ENCODE results near the gene CPNE1.

The CPNE1 gene

DNA sequence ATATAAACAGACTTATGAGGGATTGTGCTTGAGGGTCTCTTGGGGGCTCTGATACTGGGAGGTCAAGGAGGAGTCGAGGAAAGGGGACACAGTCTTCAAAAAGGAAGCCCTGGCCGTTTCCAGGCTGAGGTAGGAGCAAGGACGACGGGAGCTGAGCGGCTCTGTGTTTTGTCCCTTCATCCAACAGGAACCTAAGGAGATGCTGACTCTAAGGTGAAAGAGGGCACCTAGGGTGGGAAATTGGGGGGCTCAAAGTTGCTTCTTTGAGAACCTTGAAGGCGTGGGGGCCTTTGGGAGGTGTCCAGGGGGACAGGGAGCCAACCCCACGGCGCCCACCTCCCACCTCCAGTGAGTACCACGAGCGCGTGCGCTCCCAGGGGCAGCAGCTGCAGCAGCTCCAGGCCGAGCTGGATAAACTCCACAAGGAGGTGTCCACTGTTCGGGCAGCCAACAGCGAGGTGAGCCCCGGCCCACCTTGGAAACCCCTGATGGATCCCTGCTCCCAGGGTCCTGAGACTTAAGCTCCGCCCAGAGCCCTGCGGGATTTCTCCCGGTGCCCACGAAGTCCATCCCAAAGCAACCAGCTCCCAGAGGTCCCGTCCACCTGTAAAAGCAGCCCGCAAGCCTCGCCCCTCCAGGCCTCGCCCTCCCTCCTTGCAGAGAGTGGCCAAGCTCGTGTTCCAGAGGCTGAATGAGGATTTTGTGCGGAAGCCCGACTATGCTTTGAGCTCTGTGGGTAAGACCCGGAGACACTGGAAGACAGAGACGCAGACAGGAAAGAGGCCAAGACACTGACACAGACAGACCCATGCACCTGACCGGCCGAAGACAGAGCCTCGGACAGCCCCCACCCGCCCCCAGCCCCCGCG is 46.2 kb downstream of the CPNE1 start:
- DNase-seq: no peak

DNA sequence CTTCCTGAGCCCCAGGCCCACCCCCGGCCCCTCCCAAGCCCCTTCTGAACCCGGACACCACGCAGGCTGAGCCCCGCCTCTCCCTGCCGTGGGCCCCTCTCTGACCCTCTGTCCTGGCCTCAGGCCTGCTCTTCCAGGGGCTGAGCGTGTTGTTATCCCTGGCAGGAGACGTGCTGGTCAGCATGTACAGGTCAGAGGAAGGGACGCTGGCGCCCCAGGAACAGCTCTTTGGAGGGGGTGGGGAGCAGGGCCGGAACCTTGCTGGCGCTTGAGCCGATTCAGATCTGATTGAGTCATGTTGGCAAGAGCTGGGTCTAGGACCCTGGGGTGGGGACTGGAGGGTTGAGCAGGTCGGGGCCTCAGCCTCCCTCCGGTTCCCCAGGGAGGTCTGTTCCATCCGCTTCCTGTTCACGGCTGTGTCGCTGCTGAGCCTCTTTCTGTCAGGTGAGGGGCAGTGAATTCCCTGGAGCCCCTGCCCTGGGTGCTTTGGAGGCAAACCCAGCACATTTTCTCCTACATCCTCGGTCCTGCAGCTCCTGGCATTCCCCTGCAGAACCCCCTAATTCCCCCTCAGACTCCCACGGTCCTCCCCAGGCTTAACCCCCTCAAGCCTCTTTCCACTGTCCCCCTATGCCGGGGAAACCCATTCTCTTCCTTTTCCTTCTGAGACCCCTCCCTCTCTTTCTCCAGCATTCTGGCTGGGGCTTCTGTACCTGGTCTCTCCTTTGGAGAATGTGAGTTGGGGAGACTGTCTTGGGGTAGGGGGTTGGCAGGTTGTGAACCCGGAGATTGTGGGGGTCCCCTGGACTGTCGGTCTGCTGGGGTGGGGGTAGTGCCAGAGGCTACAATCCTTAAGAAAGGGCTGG is 47.1 kb downstream of the CPNE1 start:
- peak; percentile 45 for DNase-seq

- peak; percentile 97 for DNase-seq
These were observed 48.0 kb downstream of the CPNE1 start for GRCh38 chr20:35616465-35617396.

DNA sequence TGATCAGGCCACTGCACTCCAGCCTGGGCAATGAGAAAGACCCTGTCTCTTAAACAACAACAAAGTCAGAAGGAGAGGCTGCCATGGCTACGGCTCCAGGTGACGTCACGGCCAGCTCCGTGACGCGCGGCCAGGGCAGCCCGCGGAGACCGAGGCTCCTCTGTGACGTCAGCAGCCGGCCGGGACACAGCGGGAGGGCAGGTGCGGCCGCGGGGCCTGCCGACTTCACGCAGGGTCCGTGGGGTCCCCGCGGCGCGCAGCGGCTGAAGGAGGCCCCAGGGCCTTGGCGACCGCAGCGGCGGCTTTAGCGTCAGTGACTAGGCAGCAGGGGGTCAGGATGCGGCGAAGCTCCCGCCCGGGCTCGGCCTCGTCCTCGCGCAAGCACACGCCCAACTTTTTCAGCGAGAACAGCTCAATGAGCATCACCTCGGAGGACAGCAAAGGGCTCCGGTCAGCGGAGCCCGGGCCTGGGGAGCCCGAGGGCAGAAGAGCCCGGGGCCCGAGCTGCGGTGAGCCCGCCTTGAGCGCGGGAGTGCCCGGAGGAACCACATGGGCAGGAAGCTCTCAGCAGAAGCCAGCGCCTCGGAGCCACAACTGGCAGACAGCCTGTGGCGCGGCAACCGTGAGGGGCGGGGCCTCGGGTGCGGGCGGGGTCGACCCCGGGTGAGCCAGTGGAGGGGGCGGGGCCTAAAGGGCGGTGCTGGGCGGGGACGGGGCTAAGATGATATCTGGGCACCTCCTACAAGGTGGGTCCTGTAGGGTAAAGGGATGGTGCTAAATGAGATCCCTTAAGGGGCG is 48.8 kb downstream of the CPNE1 start, which contains the start of gene SPAG4:
SPAG4 (plus strand) TSS at position 163 of the 798 bp plus-strand sequence; CDS start at position 338, 175 bp downstream.
- DNase-seq: no peak

- no peak for DNase-seq
These were observed 53.2 kb downstream of the CPNE1 start for GRCh38 chr20:35611482-35611881.

GRCh38 chr20:35610833-35611427 is 53.8 kb downstream of the CPNE1 start:
- no peak for DNase-seq

GRCh38 chr20:35607003-35607735 is 57.5 kb downstream of the CPNE1 start:
- DNase-seq: no peak

GRCh38 chr20:35606127-35606526 is 58.6 kb downstream of the CPNE1 start:
- no peak for DNase-seq

DNA sequence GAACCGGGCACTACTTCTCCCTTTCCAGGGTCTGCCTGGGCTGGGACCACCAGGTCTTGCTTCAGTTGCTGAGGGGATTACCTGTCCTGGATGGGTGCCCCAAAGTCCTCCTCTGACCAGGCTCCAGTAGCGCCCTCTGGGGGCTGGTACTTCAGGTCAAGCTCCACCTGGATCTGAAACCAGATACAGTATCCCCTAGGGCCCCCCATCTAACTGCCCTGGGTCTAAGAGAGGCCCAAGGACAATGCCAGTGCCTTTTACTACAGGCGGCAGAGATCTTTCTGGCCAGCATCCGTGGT is 60.3 kb downstream of the CPNE1 start:
- DNase-seq: no peak

DNA sequence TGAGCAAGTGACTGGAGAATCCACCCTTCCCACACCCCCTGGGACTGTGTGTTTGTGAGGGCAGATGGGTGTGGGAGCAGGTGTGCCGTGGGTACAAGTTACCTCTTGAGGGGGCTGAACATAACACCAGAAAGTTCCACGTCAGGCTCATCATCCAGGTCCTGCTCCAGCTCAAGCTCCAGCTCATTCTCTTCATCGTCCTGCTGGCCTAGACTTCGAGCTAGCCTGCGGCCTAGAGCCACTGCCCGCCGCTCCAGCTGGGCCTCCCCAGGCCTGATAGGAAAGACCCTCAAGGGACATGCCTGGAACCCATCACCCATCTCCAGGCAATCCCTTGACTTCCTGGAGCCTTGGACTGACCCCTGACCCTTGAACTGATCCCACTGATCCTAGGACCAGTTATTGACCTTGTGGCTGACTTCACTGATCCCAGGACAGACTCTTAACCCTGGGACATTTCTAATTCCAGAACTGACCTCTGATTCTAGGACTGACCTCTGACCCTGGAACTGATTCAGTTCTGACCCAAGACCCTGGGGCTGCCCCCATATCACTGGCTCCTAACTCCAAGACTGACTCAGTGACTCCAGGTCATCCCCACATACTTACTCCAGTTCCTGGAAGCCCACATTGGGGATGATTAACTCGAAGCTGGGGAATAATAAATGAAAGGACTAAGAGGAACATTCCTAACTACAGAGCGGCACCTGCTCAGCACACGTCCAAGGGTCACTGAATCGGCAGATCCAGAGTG is 60.8 kb downstream of the CPNE1 start:
- no peak for DNase-seq

DNA sequence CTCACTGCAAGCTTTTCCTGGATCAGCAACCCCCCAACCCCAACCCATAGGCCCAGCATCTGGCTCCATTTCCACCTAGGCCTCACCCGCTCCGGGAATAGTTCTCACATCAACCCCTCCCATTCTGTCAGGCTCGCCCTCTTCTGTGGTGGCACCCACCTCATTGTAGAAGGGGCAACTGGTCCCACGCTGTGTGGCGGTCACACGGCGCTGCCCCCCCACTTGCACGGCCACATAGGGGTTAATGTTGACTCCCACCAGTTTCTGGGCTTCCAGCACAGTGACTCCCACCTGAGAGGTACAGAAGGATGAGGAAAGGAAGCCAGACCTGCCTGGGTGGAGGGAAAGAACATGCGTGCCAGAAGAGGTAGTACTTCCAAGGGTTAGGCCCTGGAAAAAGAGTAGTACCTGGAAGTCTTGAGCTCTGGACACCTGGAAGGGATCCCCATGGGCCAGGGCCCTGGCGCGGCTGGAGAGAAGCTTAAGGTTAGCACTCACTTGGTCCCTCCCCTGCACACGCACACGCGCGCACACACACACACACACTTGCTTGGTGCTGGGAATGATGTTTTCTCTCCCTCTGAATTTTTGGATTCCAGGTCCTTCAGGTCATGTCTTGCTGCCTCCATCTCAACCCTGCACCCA is 61.7 kb downstream of the CPNE1 start:
- DNase-seq: no peak

GRCh38 chr20:35601990-35602389 is 62.7 kb downstream of the CPNE1 start:
- DNase-seq: no peak

GRCh38 chr20:35600993-35601973 is 63.4 kb downstream of the CPNE1 start:
- peak; percentile 22 for DNase-seq

- DNase-seq: no peak
These were observed 64.3 kb downstream of the CPNE1 start for GRCh38 chr20:35600176-35600992.

DNA sequence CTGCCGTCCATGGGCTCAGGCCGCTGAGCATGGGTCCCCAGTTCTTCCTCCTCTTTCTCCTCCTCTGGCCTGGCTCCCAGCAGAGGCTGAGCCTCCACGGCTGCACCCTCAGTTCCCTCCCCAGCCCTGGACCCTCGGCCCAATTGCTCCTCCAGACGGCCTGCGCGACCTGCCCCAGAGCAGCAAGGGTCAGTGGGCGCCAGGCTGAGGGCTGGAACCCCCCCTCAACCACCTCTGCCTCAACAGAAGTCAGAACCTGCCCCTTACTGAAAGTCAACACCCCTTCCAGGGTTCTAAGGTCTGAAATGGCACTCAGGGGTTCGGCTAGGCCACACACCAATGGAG is 65.0 kb downstream of the CPNE1 start:
- no peak for DNase-seq

GRCh38 chr20:35598899-35599775 is 65.6 kb downstream of the CPNE1 start:
- DNase-seq: no peak
